ENCODE measurements around the gene GNB1L.

Gene GNB1L

GRCh38 chr22:19859861-19860510, 5.3 kb upstream of the GNB1L start:
- no peak for DNase-seq

- DNase-seq = no peak
Observed at GRCh38 chr22:19857382-19857781, 2.7 kb upstream of the GNB1L start.

DNA sequence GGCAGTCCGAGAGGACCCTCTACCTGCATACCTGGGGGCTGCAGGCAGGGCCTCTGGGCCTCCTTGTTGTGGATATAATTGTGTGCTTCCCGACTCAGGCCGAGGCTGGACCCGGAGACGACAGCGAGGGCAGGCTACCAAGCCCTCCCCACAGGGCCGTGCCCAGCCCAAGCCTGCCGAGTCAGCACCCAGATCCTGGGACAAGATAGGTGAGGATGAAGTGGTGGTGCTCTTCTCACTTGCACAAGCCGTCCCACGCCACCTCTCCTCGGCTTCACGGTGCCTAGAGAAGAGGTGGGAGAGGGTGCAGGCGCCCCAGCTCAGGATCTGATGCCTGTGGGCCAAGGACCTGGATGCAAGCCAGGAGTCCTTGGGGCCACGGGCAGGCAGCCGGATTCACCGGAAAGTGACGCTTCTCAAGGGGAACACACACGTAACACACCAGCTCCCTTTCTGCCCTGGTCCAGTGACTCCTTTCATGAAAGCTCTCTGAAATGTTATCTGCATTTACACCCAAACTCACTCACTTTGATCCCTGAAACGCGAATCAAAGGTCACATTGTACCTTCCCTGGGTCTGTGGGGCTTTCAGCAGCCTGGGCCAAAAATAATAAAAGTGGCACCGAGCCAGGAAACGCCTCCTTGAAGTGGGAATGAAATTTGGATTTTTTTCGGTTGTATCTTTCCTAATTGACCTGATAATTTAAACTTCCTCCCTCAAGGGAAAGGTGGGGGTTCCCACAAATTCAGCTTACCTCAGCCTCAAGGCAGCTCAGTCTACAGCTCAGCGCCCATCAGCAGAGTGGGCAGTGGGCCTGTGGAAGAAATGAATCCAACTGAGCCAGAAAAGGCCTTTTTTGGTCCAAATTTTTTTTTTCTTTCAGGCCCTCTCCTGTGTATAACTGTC, 1.1 kb upstream of the GNB1L start:
- DNase-seq = peak; percentile 71

DNA sequence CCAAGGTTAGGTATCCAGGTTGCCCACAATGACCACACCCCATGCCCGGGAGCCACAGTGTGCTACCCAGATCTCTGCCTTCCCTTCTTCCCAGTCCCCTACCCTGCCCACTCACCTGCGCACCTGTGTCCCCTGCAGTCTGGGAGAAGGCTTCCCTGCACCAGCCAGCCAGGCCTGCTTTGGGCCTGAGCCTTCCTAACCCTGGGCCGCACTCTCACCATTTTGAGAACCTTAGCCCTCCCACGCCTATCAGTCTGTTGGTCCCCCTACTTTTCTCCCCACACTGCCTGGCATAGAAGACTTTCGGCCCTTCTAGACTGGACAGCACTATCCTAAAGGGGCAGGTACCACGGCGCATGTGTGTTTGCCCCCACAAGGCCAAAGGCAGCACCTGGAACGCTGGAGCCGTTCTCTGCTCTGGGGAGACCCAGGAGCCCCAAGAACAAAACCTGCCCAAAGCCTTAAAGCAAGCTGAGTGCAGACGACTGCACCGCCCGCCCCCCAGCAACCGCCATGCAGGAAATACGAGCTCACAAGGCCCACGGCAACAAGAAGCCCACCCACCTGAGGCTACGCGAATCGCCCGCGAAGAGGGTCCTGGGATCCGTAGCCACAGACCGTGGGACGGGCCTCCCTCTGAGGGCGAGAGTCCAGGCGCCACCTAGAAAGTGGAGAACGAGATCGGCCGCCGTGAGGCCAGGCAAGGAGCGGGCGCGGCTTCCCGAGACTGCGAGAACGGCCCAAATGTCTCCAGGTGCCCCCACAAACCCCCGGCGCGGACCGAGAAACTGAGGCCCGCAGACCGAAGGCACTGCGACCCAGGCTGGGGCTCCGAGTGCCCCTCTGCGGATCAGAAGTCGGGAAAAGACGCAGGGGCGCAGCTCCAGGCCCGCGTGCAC, 546 bp downstream of the GNB1L start:
- DNase-seq = no peak

DNA sequence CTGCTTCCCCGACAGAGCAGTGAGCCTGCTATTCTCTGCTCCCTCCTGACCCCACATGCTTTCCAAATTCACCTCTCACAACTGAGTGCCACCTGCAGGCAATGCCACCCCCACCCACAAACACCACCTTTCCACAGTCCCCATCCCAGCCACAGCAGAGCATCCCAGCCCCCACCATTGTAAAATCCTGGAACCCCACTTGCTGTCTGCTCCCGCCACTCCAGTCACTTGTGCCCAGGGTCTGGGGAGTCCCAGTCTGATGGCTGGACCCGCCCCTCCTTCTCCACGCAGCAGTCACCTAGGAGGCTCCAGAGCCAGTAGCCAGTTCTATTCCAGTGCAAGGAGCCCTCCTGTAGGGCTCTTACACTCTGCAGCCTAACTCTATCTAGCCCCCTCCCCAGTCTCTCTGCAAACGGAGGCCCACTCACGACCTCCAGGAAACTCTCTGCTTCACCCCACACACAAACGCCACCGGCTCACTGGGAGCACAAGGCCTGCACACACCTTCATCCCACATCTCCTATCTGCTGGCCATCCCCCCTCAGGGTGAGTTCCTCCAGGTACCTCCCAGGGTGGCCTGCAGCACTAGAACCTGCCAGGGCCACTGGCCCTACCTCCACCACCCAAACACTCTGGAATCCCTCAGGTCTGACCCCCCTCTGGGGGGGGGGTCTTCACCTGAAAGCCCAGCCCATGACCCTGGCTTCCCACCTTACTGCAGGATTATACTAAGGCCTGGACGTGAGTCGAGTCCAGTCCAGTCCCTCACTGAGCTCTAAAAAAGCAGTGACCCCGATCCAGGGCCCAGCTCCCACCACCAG, 1.4 kb downstream of the GNB1L start:
- DNase-seq = no peak

- no peak for DNase-seq
Observed at GRCh38 chr22:19852177-19852781, 2.4 kb downstream of the GNB1L start.

DNA sequence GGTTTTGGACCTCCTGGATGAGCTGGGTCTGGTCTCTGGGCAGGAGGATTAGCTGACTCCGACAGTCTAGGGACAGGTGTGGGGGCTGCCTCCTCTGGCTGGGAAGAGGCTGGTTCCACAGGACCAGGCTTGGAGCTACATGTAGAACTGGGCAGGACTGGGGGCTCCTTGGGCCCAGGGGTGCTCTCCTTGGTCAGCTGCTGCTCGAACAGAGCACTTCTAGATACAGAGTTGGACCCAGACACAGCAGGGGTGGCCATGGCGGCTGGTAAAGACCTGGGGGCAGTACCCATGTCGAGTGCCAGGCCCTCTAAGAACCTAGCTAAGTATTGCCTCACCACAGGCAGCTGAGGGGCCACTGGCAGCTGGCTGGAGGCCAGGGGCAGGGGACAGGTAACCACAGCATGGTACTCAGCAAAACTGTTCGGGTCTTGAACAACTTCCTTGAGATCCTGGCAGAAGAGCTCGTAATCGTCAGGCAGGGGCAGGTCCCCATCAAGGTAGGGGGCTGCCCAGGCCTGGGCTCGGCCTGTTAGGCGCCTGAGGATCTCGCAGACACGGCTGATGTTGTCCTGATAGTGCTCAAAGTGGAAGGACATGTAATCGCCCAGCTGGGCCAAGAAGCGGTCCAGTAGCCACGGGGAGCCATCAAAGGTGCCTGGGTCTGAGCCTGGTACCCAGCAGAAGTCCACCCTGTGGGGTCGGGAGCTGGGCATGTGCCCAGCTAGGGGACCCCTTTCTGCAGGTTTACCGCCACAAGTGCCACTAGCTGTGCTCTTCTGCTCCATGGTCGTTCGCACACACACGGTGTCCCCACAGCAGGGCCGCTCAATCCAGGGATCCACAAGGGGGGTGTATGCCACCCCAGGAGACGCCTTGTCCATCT, 3.1 kb downstream of the GNB1L start:
- DNase-seq = no peak

- DNase-seq = no peak
Observed at GRCh38 chr22:19850763-19851109, 3.9 kb downstream of the GNB1L start.

DNA sequence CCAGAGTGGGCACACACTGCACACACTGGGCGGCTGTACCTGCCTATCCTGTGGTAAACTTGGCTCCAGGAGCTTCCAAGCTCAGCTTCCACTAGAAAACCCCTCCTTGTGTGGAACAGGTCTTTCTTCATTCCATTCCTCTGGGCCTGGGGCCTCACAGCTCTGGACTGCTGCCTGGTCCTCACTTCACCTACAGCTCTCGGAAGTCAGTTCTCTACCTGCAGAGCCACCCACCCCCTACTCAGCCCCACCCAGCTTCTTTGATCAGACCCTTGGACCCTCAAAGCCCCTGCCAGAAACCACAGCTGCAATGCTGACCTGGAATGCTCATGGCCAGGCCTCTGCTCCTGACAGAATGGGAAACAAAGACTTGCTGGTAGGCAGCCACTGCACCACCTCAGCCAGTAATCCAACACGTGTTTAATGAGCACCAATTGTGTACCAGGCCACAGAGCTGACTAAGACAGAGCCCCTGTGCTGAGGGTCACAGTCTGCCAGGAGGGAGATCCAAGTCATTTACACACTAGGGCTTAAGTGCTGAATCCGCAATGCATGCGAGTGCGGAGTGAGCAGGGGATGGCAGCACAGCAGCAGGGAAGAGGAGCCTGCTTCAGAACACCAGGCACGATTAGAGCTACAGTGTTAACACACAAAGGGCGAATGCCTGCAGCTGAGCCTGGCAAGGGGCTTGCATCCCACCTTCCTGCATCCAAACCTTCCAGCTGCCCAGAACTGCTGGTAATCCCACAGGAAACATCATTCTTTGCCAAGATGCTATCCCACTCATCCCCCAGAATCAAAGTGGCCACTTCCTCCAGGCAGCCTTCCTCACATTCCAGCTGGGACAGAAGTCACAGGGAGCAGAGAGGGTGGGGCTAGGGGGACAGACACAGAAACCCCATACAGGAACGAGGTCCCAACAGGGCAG, 4.6 kb downstream of the GNB1L start:
- no peak for DNase-seq

GRCh38 chr22:19848298-19849224, 6.1 kb downstream of the GNB1L start:
- DNase-seq = peak; percentile 68

DNA sequence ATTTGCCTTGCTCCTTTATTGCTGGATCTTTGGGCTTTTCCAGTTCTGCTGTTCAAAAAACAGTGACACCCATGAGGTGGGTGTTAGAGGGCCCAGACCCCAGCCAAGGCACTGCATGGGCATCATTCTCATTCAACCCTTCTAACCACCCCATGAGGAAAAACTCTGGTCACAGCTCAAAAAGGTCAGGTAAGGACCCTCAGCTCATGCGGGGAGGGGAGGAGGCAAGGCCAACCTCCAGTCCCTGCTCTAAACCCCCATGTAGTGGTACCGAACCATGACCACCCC, 7.4 kb downstream of the GNB1L start:
- no peak for DNase-seq

- no peak for DNase-seq
Observed at GRCh38 chr22:19846620-19847344, 7.9 kb downstream of the GNB1L start.

DNA sequence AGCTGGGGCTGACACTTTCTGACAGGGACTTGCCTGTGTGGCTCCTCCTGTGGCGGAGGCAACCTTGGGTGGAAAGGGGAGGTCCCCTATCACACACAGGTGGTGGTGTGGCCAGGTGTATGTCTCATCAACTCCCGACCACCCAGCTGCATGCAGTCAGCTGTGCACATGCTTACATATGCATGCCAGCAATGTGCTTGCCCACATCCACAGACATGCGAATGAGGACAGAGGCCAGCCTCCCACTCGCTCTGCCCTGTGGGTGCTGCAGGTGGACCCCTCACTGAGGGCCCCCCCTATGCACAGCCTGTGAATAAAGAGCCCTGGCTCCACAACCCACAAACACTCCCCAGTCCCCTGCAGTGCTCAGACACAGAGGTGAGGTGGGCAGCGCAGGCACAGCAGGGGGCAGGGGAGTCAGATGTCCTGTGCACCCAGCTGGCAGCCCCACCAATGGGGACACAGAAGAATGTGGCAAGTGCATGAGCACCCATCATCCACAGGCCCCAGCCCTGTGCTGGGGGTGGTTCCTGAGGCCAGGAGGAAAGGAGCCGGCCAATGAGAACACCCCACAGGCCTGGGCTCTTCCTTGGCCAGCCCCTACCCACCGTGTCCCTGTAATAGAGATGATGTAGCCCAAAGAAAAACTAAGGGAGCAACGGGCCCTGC, 9.5 kb downstream of the GNB1L start:
- no peak for DNase-seq

DNA sequence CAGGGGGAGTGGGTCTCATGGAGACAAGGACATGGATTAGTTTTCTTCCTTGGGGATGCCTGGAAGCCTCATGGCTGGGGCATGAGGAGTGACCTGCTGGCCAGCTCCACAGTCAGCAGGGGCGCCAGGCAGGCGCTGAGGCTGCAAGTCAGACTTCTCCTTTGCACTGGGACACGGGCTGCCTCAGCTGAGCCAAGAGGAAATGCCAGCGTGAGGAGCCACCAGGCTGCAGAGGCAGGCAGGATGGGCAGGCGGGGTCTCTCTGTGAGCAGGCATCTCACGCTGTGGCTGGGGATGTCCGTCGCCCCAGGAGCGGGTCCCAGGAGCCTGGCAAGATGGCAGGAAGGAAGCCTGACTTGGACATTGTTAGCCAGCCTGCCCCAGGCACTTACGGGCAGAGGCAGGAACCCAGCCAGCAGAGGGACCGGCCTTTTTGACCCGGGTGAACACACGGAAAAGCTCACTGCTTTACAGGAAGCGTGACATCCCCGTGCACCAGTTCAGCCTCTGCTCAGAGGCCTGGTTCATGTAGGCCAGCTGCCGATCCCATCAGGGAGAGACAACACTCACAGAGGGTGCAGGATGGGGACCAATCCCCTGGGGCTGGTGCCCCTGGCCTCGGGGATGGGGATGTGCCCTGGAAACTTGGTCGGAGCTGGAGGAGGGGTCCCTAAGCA, 10.2 kb downstream of the GNB1L start:
- DNase-seq = no peak

DNA sequence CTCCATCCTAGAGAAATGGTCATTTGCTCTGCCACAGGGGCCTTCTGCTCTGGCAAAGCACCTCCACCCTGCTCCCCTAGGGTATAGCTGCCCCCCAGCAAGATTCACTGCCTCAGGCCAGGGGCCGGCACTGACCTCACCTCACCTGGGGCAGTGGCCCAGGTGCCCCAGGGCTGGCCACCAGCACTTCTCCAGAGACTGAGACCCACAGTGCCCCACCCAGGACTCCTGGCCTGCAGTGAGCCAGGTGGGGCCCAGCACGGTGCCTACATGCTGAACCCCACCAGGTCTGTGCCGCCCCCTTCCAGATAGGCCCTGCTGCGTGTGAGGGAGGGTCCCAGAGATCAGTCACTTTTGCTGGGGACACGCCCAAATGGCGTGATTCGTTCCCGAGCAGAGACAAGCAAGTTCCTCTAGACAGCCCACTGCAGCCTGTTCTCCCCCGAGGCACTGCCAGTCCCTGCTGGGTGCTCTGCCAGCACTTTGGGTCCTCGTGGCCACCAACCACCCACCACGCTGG, 10.8 kb downstream of the GNB1L start:
- DNase-seq = no peak

GRCh38 chr22:19843107-19843856, 11.4 kb downstream of the GNB1L start:
- no peak for DNase-seq

All from RPMI8226 (cell line).